ENCODE data around the gene LLGL2.
"Not testable (repeated sequence)": the region's sequence is repeated elsewhere in the genome, so short reads cannot be mapped to it uniquely, and the experiment has no call there.

LLGL2 gene

DNA sequence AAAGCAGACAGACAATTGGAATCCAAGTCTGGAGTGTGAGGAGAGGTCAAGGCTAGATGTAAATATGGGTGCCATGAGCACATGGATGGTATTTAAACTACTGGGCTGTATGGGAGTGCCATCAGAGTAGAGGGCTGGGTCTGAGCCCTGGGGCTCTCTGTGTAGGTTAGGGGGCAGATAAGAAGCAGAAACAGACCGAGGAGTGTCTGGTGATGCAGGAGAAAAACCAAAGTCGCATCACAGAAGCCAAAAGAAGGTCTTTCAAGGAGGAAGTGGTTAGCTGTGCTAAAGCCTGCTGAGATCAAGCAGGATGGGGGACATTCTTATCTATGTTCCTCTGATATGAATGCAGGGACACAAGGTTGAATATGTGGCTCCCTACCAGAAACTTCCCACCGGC, 7.3 kb upstream of the LLGL2 start:
- TF ChIP-seq ZFX (IDR thresholded peaks at IDR 0.05; ENCODE audit: borderline replicate concordance) = no peak
- TF ChIP-seq, protein P1, sequence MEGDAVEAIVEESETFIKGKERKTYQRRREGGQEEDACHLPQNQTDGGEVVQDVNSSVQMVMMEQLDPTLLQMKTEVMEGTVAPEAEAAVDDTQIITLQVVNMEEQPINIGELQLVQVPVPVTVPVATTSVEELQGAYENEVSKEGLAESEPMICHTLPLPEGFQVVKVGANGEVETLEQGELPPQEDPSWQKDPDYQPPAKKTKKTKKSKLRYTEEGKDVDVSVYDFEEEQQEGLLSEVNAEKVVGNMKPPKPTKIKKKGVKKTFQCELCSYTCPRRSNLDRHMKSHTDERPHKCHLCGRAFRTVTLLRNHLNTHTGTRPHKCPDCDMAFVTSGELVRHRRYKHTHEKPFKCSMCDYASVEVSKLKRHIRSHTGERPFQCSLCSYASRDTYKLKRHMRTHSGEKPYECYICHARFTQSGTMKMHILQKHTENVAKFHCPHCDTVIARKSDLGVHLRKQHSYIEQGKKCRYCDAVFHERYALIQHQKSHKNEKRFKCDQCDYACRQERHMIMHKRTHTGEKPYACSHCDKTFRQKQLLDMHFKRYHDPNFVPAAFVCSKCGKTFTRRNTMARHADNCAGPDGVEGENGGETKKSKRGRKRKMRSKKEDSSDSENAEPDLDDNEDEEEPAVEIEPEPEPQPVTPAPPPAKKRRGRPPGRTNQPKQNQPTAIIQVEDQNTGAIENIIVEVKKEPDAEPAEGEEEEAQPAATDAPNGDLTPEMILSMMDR (IDR thresholded peaks at IDR 0.05) = no peak
- peak overlapping the region; percentile 89 for H3K27ac ChIP-seq

DNA sequence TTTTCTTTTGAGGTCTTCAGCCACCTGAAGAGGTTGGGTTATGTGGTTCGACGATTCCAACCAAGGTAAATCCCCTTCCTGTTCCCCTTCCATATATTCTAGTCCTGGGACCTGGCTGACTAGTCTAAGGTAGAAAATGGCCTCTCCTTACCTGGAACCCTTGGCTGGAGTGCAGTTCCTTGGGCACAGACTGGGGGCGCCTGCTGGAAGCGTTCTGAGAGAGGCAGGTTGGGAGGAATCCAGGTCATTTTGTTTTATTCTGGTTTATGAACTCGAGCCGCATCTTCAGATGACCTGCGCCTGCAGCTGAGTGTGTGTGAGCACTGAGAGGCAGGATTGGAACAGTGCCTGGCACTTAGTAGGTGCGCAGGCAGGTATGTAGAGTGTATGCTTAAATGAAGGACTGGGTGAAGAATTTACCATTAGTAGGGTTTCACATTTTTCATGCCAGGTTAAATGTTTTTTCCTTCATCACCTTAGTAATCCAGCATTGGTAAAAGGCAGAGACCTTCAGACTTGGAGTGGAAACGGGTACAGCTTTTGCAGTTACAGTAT, 6.4 kb upstream of the LLGL2 start:
- 0 out of 2 replicates have a peak overlapping the region, but pooled peaks have one; percentile 89 for H3K27ac ChIP-seq
- TF ChIP-seq, protein P1 (IDR thresholded peaks at IDR 0.05) = 0 out of 2 replicates have a peak, but pooled peaks have one; percentile 4
- TF ChIP-seq ZFX (IDR thresholded peaks at IDR 0.05; ENCODE audit: borderline replicate concordance) = no peak

DNA sequence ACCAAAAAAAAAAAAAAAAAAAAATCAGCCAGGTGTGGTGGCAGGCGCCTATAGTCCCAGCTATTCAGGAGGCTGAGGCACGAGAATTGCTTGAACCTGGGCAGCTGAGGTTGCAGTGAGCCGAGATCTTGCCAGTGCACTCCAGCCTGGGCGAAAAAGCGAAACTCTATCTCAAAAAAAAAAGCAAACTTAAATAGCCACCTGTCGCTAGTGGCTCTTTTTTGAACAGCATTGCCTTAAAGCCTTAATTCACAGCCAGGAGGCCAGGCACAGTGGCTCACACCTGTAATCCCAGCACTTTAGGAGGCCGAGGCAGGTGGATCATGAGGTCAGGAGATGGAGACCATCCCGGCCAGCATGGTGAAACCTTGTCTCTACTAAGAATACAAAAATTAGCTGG, 5.1 kb upstream of the LLGL2 start:
- not testable (repeated sequence) for H3K27ac ChIP-seq

DNA sequence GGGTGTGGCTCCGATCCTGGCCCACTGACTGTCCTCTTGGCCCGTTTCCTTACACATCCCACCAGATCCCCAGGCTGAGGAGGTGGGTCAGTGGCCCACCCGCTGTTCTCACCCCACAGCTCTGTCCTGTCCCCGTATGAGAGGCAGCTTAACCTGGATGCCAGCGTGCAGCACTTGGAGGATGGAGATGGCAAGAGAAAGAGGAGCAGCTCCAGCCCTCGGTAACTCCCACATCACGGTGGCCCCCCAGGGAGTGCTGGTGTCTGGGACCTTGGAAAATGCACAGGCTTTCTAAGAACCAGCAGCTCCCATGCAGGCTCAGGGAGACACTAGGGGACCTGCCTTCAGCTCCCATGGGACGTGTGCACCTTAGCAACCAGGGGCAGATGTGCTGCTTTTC, 4.2 kb upstream of the LLGL2 start:
- H3K27ac ChIP-seq = 0 out of 2 replicates have a peak overlapping the region, but pooled peaks have one; percentile 97
- TF ChIP-seq ZFX (IDR thresholded peaks at IDR 0.05; ENCODE audit: borderline replicate concordance) = no peak
- TF ChIP-seq, protein P1 (IDR thresholded peaks at IDR 0.05) = no peak

DNA sequence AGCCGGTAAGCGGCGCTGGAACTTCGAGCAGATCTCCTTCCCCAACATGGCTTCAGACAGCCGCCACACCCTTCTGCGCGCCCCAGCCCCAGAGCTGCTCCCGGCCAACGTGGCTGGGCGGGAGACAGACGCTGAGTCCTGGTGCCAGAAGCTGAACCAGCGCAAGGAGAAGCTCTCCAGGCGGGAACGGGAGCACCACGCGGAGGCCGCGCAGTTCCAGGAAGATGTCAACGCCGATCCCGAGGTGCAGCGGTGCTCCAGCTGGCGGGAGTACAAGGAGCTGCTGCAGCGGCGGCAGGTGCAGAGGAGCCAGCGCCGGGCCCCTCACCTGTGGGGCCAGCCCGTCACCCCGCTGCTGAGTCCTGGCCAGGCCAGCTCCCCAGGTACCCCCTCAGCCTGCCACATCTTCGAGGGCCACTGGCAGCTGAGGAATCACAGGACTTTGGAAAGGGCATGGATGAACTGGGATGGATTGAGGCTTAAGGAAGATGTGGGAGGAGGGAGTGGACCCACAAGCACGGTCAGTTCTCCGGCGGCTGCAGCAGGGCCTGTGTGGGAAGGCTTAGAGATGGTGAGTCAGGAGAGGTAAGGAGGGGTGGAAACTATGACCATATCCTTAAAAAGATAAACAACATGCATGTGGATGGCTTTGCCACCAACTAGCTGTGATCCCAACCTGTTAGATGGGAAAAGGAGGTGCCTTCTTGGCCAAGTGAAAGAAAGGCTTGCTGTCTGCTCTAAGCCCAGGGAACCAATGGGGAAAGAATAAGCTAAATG, 3.4 kb upstream of the LLGL2 start:
- TF ChIP-seq, protein P1 (IDR thresholded peaks at IDR 0.05) = no peak
- TF ChIP-seq ZFX (IDR thresholded peaks at IDR 0.05; ENCODE audit: borderline replicate concordance) = no peak
- peak overlapping the region; percentile 97 for H3K27ac ChIP-seq

DNA sequence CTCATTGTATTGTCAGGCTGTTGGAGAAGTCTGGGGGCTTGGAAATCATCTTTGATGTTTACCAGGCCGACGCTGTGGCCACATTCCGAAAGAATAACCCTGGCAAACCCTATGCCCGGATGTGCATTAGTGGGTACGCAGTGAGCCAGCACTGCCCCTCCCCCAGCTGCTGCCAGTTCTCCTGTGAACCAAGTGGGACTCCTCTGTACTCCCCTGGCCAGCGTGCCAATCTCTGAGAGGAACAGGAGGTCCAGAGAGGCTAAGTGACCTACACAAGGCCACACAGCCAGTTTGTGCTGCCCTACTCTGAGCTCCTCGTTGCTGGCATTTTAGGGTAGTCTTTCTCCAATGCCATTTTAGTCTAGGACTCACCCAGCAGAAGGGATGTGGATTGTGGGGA, 1.9 kb upstream of the LLGL2 start:
- H3K27ac ChIP-seq = peak overlapping the region; percentile 97
- TF ChIP-seq, protein P1 (IDR thresholded peaks at IDR 0.05) = no peak
- TF ChIP-seq ZFX (IDR thresholded peaks at IDR 0.05; ENCODE audit: borderline replicate concordance) = no peak

DNA sequence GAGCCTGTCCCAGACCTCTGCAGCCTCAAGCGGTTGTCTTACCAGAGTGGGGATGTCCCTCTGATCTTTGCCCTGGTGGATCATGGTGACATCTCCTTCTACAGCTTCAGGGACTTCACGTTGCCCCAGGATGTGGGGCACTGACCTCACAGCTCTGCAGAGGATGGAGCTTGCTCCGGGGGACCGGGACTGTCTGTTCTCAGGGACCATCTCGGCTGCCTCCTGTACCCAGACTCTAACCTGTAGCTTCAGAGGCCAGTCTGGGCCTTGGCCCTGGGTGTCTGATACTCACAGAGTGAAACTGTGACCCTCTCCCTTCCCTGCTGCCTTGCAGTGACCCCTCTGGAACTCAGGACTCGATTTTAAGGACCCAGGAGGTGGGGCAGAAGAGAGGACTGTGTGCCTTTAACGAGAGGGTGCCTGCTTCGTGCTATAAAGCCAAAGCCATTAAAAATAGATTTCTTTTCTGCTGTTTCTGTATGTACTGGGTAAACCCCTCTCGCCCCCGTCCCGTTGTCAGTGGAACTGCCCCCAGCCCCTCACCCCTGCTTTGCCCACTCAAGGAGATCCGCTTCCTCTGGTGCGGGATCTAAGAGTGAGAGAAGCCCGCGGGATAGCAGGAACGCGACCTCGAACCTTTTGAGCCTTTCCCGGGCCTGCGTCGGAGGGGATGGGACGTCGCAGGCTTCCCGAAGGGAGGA, 1.1 kb upstream of the LLGL2 start:
- peak overlapping the region; percentile 97 for H3K27ac ChIP-seq
- TF ChIP-seq, protein P1 (IDR thresholded peaks at IDR 0.05) = no peak
- no peak for TF ChIP-seq ZFX (IDR thresholded peaks at IDR 0.05; ENCODE audit: borderline replicate concordance)

All from 22Rv1 (cell line).